Measurements from ENCODE around the gene RTL1.

DNA sequence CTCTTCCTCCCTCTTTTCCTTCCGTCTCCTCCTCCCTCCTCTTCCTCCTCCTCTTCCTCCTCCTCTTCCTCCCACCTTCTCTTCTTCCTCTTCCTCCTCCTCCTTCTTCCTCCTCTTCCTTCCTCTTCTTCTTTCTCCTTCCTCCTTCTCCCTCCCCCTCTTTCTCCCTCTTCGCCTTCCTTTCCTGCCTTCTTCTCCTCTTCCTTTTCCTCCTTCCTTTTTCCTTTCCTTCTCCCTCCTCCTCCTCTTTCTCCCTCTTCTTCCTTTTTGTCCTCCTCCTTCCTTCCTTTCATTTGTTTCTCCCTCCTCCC lies 41.6 kb downstream of the RTL1 start:
- TF ChIP-seq, protein P1, sequence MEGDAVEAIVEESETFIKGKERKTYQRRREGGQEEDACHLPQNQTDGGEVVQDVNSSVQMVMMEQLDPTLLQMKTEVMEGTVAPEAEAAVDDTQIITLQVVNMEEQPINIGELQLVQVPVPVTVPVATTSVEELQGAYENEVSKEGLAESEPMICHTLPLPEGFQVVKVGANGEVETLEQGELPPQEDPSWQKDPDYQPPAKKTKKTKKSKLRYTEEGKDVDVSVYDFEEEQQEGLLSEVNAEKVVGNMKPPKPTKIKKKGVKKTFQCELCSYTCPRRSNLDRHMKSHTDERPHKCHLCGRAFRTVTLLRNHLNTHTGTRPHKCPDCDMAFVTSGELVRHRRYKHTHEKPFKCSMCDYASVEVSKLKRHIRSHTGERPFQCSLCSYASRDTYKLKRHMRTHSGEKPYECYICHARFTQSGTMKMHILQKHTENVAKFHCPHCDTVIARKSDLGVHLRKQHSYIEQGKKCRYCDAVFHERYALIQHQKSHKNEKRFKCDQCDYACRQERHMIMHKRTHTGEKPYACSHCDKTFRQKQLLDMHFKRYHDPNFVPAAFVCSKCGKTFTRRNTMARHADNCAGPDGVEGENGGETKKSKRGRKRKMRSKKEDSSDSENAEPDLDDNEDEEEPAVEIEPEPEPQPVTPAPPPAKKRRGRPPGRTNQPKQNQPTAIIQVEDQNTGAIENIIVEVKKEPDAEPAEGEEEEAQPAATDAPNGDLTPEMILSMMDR (IDR thresholded peaks at IDR 0.05), result no peak
- TF ChIP-seq POLR2A (IDR thresholded peaks at IDR 0.05) (no peak), POLR2AphosphoS5 (IDR thresholded peaks at IDR 0.05) (no peak)
